GM12878 (cell line): ENCODE data around the gene XPOT. TPM values are rescaled to one million over a fixed set of nuclear protein-coding genes. Genes with fewer than 3 reads are reported as not detected.

Source experiments
- ATAC-seq: fragments of 200-7000 bp; cut with Tn5 transposase; 3 replicates; pipeline ENCODE4 v1.9.1; 2020; ENCODE audit warnings: mild to moderate bottlenecking, moderate library complexity
- BruUV-seq: library from RNA; stranded (reverse); fragments of 400-500 nt; replicated peaks from 2 replicates; lab custom pipeline; 2021; lab: Mats Ljungman, UMichigan
- CTCF ChIA-PET: fragments of 300-600 bp; sonication (Branson Sonifier 250); formaldehyde crosslinking; extraction: SDS; loops from one replicate; lab custom pipeline; 2021; ENCODE audit warnings: inconsistent platforms; lab: Yijun Ruan, JAX
- POLR2A ChIA-PET: fragments of 350-600 bp; formaldehyde crosslinking; extraction: SDS; loops from one replicate; lab custom pipeline; 2021; ENCODE audit warnings: inconsistent platforms; lab: Charles Lee
- RAD21 ChIA-PET: fragments of 300-600 bp; sonication (Branson Sonifier 250); formaldehyde crosslinking; loops from one replicate; lab custom pipeline; 2023; ENCODE audit warnings: antibody characterized with exemption; ENCODE audit not compliant: unreplicated experiment; lab: Charles Lee
- SMC1A ChIA-PET: fragments of 300-600 bp; sonication (Branson Sonifier 250); formaldehyde crosslinking; loops from one replicate; lab custom pipeline; 2023; ENCODE audit not compliant: unreplicated experiment, uncharacterized antibody; lab: Charles Lee
- DNase-seq: peaks from one replicate; pipeline ENCODE4 v3.0.0-alpha.2; 2011; ENCODE audit warnings: low read depth, low spot score
- FAIRE-seq: peaks from 3 replicates; lab custom pipeline; 2011; peaks lifted over from hg19 to GRCh38; lab: Jason Lieb, UNC
- H2AFZ ChIP-seq: 2 replicates; pipeline ENCODE4 v1.6.0; 2011; ENCODE audit warnings: low read depth, low read length, control low read depth; ENCODE audit not compliant: control insufficient read depth
- H3K27ac ChIP-seq: 2 replicates; pipeline ENCODE4 v1.5.1; 2011; ENCODE audit warnings: control low read depth; ENCODE audit not compliant: control insufficient read depth, insufficient read depth
- H3K27me3 ChIP-seq, 2 experiments: replicated peaks in 1 of 2; 2 replicates each; pipeline versions ENCODE4 v1.6.0 to v1.6.1; 2011; ENCODE audit warnings: low read length in 1 of 2; ENCODE audit not compliant: control insufficient read depth in 2 of 2, insufficient read depth in 2 of 2
- H3K36me3 ChIP-seq, 2 experiments: 2 replicates each; pipeline ENCODE4 v1.5.1; 2011; ENCODE audit warnings: low read length in 1 of 2; ENCODE audit not compliant: control insufficient read depth in 2 of 2, insufficient read depth in 2 of 2
- H3K4me1 ChIP-seq: 2 replicates; pipeline ENCODE4 v1.6.1; 2011; ENCODE audit warnings: mild to moderate bottlenecking, low read length, moderate library complexity, mixed read lengths; ENCODE audit not compliant: control insufficient read depth, insufficient read depth
- H3K4me2 ChIP-seq: 2 replicates; pipeline ENCODE4 v1.6.0; 2011; ENCODE audit warnings: control low read depth; ENCODE audit not compliant: control insufficient read depth, insufficient read depth
- H3K4me3 ChIP-seq: fragments of 200-600 bp; sonication (generic); 2 replicates; pipeline ENCODE4 v1.5.1; 2016
- H3K79me2 ChIP-seq: 2 replicates; pipeline ENCODE4 v1.6.0; 2011; ENCODE audit warnings: low read length; ENCODE audit not compliant: control insufficient read depth, insufficient read depth
- H3K9ac ChIP-seq: 2 replicates; pipeline ENCODE4 v1.8.0; 2011; ENCODE audit warnings: low read length, control low read depth, mixed read lengths; ENCODE audit not compliant: control insufficient read depth, insufficient read depth
- H3K9me3 ChIP-seq: replicated peaks from 3 replicates; pipeline ENCODE4 v1.5.1; 2011; ENCODE audit warnings: mild to moderate bottlenecking, low read length; ENCODE audit not compliant: control insufficient read depth, insufficient read depth
- H4K20me1 ChIP-seq: 2 replicates; pipeline ENCODE4 v1.6.0; 2011; ENCODE audit not compliant: control insufficient read depth, insufficient read depth
- BRCA1 ChIP-seq: IDR thresholded peaks from 2 replicates; pipeline ENCODE4 v1.6.1; 2011; ENCODE audit warnings: low read depth, low read length, improper control_type of control experiment
- CREB1 ChIP-seq: IDR thresholded peaks from 2 replicates; pipeline ENCODE4 v1.6.1; 2012; ENCODE audit warnings: low read depth, mild to moderate bottlenecking, inconsistent platforms
- EGR1 ChIP-seq, 2 experiments: IDR thresholded peaks; 1 replicate in 1 of 2; 2 replicates in 1 of 2; pipeline ENCODE4 v1.6.1; 2011 to 2012; ENCODE audit warnings: low read depth in 2 of 2, low read length in 2 of 2, borderline replicate concordance in 1 of 2, mild to moderate bottlenecking in 1 of 2, moderate library complexity in 1 of 2
- EP300 ChIP-seq, 2 experiments: fragments of 150-350 bp in 1 of 2; IDR thresholded peaks; 2 replicates each; pipeline ENCODE4 v1.6.1; 2011 to 2012; ENCODE audit warnings: low read depth in 2 of 2, low read length in 2 of 2, borderline replicate concordance in 1 of 2, improper control_type of control experiment in 1 of 2, inconsistent platforms in 1 of 2; ENCODE audit not compliant: control insufficient read depth in 1 of 2
- KDM1A ChIP-seq: fragments of 200-600 bp; sonication (generic); IDR thresholded peaks from 2 replicates; pipeline ENCODE4 v1.6.1; 2016; ENCODE audit warnings: borderline replicate concordance
- NBN ChIP-seq: fragments of 450-650 bp; IDR thresholded peaks from 2 replicates; pipeline ENCODE4 v1.6.1; 2016
- NFXL1 ChIP-seq: fragments of 450-650 bp; IDR thresholded peaks from 2 replicates; pipeline ENCODE4 v1.6.1; 2017; ENCODE audit warnings: antibody characterized with exemption, mild to moderate bottlenecking, borderline replicate concordance
- NFYB ChIP-seq: IDR thresholded peaks from 2 replicates; pipeline ENCODE4 v1.6.1; 2011; ENCODE audit warnings: low read depth, mild to moderate bottlenecking, low read length, improper control_type of control experiment, moderate library complexity; ENCODE audit not compliant: insufficient read depth
- SMARCA5 ChIP-seq: fragments of 450-650 bp; IDR thresholded peaks from 2 replicates; pipeline ENCODE4 v1.6.1; 2017; ENCODE audit warnings: mild to moderate bottlenecking
- SP1 ChIP-seq: IDR thresholded peaks from one replicate; pipeline ENCODE4 v1.6.1; 2011; ENCODE audit warnings: low read depth, low read length
- SREBF2 ChIP-seq: IDR thresholded peaks from 2 replicates; pipeline ENCODE4 v1.6.1; 2012; ENCODE audit warnings: mild to moderate bottlenecking, low read length
- SRF ChIP-seq, 2 experiments: IDR thresholded peaks; 2 replicates each; pipeline ENCODE4 v1.6.1; 2011; ENCODE audit warnings: low read depth in 2 of 2, low read length in 2 of 2, mild to moderate bottlenecking in 1 of 2, moderate library complexity in 1 of 2
- ZNF207 ChIP-seq: fragments of 450-650 bp; IDR thresholded peaks from 2 replicates; pipeline ENCODE4 v1.6.1; 2014; ENCODE audit warnings: antibody characterized with exemption, mild to moderate bottlenecking, borderline replicate concordance
- ZNF24 ChIP-seq: fragments of 450-650 bp; IDR thresholded peaks from 2 replicates; pipeline ENCODE4 v1.6.1; 2017; ENCODE audit warnings: antibody characterized with exemption, mild to moderate bottlenecking
- WGBS: methylation state at CpG from one replicate; pipeline ENCODE4 v1.1.6; 2016; ENCODE audit warnings: low lambda C conversion rate; ENCODE audit not compliant: insufficient replicate concordance, insufficient coverage; ENCODE audit errors: missing lambda C conversion rate; 5-methylcytosine and 5-hydroxymethylcytosine counted together
- in situ Hi-C: fragments of 300-500 bp; cut with MboI; formaldehyde crosslinking; loops from 9 replicates; pipeline ENCODE4 v1.14.3; 2018; ENCODE audit warnings: mixed read lengths
- intact Hi-C: fragments of 100-400 bp; cut with micrococcal nuclease; formaldehyde crosslinking; loops from one replicate; pipeline ENCODE4 v1.14.2; 2022; ENCODE audit not compliant: unreplicated experiment
- polyA plus RNA-seq, 11 experiments: library from polyadenylated mRNA; depleted of rRNA in 4 of 11; unstranded in 6 of 11; stranded (reverse) in 5 of 11; fragments of >200 nt; fragmentation: Nextera tagmentation in 4 of 11; fragmentation: Illumina TruSeq in 1 of 11; extraction: Ambion mirVana in 4 of 11; extraction: Trizol in 1 of 11; gene quantifications; 1 replicate in 1 of 11; 2 replicates in 10 of 11; pipeline versions ENCODE4 v1.2.1 to v1.2.3, GENCODE V29; 2011 to 2016; ENCODE audit warnings: inconsistent platforms in 2 of 11, missing spikeins in 2 of 11, low read depth in 1 of 11
- total RNA-seq, 4 experiments: library from RNA; depleted of rRNA in 3 of 4; stranded (reverse); fragments of >200 nt in 3 of 4; fragmentation: Illumina TruSeq in 1 of 4; extraction: Trizol in 1 of 4; gene quantifications; 2 replicates each; pipeline versions ENCODE4 v1.2.1 to v1.2.3, GENCODE V29; 2013 to 2021
- TF ChIP-seq, protein P1 (sequence below): fragments of 450-650 bp; IDR thresholded peaks from 2 replicates; pipeline ENCODE4 v1.6.1; 2017; ENCODE audit warnings: borderline replicate concordance
- TF ChIP-seq, protein P2 (sequence below): IDR thresholded peaks from 2 replicates; pipeline ENCODE4 v1.6.1; 2011; ENCODE audit warnings: low read depth, low read length, improper control_type of control experiment, borderline replicate concordance
- TF ChIP-seq, protein P3 (sequence below): fragments of 450-650 bp; IDR thresholded peaks from 2 replicates; pipeline ENCODE4 v1.6.1; 2016; ENCODE audit warnings: mild to moderate bottlenecking

Gene XPOT
- total and polyA plus RNA-seq, 10 of the 15 experiments (the other 5 are each of a cell fraction or from before 2014, with no cell fraction given), result 11.9 to 66.3 (median 54.7) TPM

DNA sequence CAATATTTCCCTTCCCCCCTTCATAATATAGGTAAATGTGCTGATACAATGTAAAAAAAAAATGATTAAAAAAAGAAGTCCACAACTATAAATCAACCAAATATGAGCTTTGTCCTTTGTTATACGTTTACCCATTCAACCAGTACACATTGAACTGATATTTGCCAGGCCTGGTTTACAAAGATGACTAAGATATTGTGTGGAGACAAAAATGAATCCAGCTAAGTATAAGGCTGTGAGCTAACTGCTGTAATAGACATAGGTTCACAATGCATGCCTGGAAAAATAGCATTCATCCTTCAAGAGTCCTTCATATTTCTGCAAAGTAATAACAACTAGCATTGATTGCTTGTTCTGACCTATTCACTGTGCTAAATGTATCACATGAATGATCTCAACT, 20.5 kb upstream of the XPOT start:
- ChIA-PET CTCF (no interaction called here), RAD21 (no interaction called here), POLR2A (no interaction called here), SMC1A (no interaction called here)
- intact Hi-C loops, result no loop called here
- no peaks in the 10 kb centered on the region for H4K20me1 ChIP-seq
- WGBS, result 10% methylated on average over 1 of the region's 1 CpG
- FAIRE-seq (no peak), DNase-seq (no peak), ATAC-seq (no peak)
- H3K9me3 ChIP-seq, result no peaks in the 10 kb centered on the region; the same call in 2 of the 3 replicates
- TF ChIP-seq, protein P1, sequence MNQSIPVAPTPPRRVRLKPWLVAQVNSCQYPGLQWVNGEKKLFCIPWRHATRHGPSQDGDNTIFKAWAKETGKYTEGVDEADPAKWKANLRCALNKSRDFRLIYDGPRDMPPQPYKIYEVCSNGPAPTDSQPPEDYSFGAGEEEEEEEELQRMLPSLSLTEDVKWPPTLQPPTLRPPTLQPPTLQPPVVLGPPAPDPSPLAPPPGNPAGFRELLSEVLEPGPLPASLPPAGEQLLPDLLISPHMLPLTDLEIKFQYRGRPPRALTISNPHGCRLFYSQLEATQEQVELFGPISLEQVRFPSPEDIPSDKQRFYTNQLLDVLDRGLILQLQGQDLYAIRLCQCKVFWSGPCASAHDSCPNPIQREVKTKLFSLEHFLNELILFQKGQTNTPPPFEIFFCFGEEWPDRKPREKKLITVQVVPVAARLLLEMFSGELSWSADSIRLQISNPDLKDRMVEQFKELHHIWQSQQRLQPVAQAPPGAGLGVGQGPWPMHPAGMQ, result no peak
- TF ChIP-seq, protein P2, sequence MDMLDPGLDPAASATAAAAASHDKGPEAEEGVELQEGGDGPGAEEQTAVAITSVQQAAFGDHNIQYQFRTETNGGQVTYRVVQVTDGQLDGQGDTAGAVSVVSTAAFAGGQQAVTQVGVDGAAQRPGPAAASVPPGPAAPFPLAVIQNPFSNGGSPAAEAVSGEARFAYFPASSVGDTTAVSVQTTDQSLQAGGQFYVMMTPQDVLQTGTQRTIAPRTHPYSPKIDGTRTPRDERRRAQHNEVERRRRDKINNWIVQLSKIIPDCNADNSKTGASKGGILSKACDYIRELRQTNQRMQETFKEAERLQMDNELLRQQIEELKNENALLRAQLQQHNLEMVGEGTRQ, result no peak
- TF ChIP-seq EP300 (IDR thresholded peaks at IDR 0.05; ENCODE audit: borderline replicate concordance in 1 of 2, control insufficient read depth in 1 of 2, low read depth in 2 of 2, low read length in 2 of 2) (no peak), SREBF2 (no peak), BRCA1 (no peak), NFXL1 (no peak), SMARCA5 (no peak), ZNF24 (no peak), NFYB (no peak), SP1 (no peak), CREB1 (no peak), KDM1A (no peak), ZNF207 (no peak), SRF (IDR thresholded peaks at IDR 0.05; ENCODE audit: low read depth in 2 of 2, low read length in 2 of 2) (no peak), NBN (no peak), EGR1 (IDR thresholded peaks at IDR 0.05; ENCODE audit: borderline replicate concordance in 1 of 2, low read depth in 2 of 2, low read length in 2 of 2) (no peak)
- TF ChIP-seq, protein P3, sequence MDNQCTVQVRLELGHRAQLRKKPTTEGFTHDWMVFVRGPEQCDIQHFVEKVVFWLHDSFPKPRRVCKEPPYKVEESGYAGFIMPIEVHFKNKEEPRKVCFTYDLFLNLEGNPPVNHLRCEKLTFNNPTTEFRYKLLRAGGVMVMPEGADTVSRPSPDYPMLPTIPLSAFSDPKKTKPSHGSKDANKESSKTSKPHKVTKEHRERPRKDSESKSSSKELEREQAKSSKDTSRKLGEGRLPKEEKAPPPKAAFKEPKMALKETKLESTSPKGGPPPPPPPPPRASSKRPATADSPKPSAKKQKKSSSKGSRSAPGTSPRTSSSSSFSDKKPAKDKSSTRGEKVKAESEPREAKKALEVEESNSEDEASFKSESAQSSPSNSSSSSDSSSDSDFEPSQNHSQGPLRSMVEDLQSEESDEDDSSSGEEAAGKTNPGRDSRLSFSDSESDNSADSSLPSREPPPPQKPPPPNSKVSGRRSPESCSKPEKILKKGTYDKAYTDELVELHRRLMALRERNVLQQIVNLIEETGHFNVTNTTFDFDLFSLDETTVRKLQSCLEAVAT, result no peak
- H3K27ac ChIP-seq, result no peak overlapping the region
- H3K4me2 ChIP-seq, result no peak overlapping the region
- no TSS peak for BruUV-seq
- no peaks in the 10 kb centered on the region for H3K79me2 ChIP-seq
- H2AFZ ChIP-seq, result no peak overlapping the region
- H3K4me3 ChIP-seq, result no peak overlapping the region
- H3K36me3 ChIP-seq, result no peaks in the 10 kb centered on the region
- no peaks in the 10 kb centered on the region for H3K4me1 ChIP-seq
- no peaks in the 10 kb centered on the region for H3K27me3 ChIP-seq
- in situ Hi-C loops, result loop anchor here (25.0 kb wide), 1 partner anchor 546 kb away; the partner anchor contains the start of gene SRGAP1
- no peak overlapping the region for H3K9ac ChIP-seq
